LHCN-M2 (cell line): Measurements from ENCODE around the gene SLC39A3. TPM values are rescaled to one million over a fixed set of nuclear protein-coding genes. Genes with fewer than 3 reads are reported as not detected.

ENCODE experiments used
- DNase-seq: peaks from one replicate; pipeline ENCODE4 v3.0.0-alpha.2; 2012; ENCODE audit warnings: low read depth
- total RNA-seq: library from RNA; depleted of rRNA; stranded (reverse); fragments of >200 nt; gene quantifications from 2 replicates; pipeline ENCODE4 v1.2.3, GENCODE V29; 2014; rRNA removed

Gene SLC39A3
- total RNA-seq, 1 experiment from 2014 or later: 47.7 TPM

GRCh38 chr19:2703691-2704216 lies 36.1 kb downstream of the SLC39A3 start:
- no peak for DNase-seq

GRCh38 chr19:2703077-2703437 lies 36.8 kb downstream of the SLC39A3 start:
- no peak for DNase-seq

- no peak for DNase-seq
Observed at GRCh38 chr19:2702170-2703076, 37.4 kb downstream of the SLC39A3 start, which contains the start of gene GNG7. Gene GNG7, minus strand, starts transcription at chr19:2702694. Its CDS starts 182,006 bp downstream, at chr19:2520688.

GRCh38 chr19:2701361-2702169 lies 38.3 kb downstream of the SLC39A3 start:
- no peak for DNase-seq

- DNase-seq: no peak
Observed at GRCh38 chr19:2700660-2701360, 39.0 kb downstream of the SLC39A3 start.

- DNase-seq: no peak
Observed at GRCh38 chr19:2699413-2700140, 40.2 kb downstream of the SLC39A3 start.

GRCh38 chr19:2694196-2694595 lies 45.6 kb downstream of the SLC39A3 start:
- no peak for DNase-seq

GRCh38 chr19:2693492-2694160 lies 46.2 kb downstream of the SLC39A3 start:
- no peak for DNase-seq

- no peak for DNase-seq
Observed at GRCh38 chr19:2691951-2692350, 47.9 kb downstream of the SLC39A3 start.

- no peak for DNase-seq
Observed at GRCh38 chr19:2690856-2691255, 49.0 kb downstream of the SLC39A3 start.

- DNase-seq: no peak
Observed at GRCh38 chr19:2686360-2686759, 53.5 kb downstream of the SLC39A3 start.

GRCh38 chr19:2685204-2685704 lies 54.6 kb downstream of the SLC39A3 start:
- DNase-seq: no peak

GRCh38 chr19:2683430-2684003 lies 56.3 kb downstream of the SLC39A3 start:
- no peak for DNase-seq

Other genes starting within 250 kb of the SLC39A3 start
- gene GNG7, start 37.3 kb downstream of the SLC39A3 start, total RNA-seq: not detected in 2 replicates
- gene DIRAS1, start 18.6 kb downstream of the SLC39A3 start, total RNA-seq: 2.5 and 3.1 TPM in 2 replicates
- gene SGTA, start 43.3 kb upstream of the SLC39A3 start, total RNA-seq: 91.8 and 92.7 TPM in 2 replicates
- 207 and 274 TPM in 2 replicates for gene THOP1, start 45.5 kb upstream of the SLC39A3 start, total RNA-seq
- gene ZNF554, start 79.9 kb upstream of the SLC39A3 start, total RNA-seq: 1.9 and 2.5 TPM in 2 replicates
- 6.7 and 7.7 TPM in 2 replicates for gene ZNF555, start 101.5 kb upstream of the SLC39A3 start, total RNA-seq
- 7.4 and 8.3 TPM in 2 replicates for gene ZNF556, start 127.3 kb upstream of the SLC39A3 start, total RNA-seq
- 3.9 and 4.7 TPM in 2 replicates for gene ZNF57, start 160.9 kb upstream of the SLC39A3 start, total RNA-seq
- gene ZNF77, start 205.0 kb upstream of the SLC39A3 start, total RNA-seq: 2.9 and 3.3 TPM in 2 replicates
- gene TLE6, start 237.5 kb upstream of the SLC39A3 start, total RNA-seq: 0.40 TPM in 1 of 2 replicates, not detected in the other